Islet of Langerhans (tissue), 1 donor: ENCODE results near the gene RUNX1.
"Not testable (repeated sequence)": the region's sequence is repeated elsewhere in the genome, so short reads cannot be mapped to it uniquely, and the experiment has no call there.

Source experiments
- FAIRE-seq: peaks from one replicate; lab custom pipeline; 2011; peaks lifted over from hg19 to GRCh38; lab: Jason Lieb, UNC

The RUNX1 gene

DNA sequence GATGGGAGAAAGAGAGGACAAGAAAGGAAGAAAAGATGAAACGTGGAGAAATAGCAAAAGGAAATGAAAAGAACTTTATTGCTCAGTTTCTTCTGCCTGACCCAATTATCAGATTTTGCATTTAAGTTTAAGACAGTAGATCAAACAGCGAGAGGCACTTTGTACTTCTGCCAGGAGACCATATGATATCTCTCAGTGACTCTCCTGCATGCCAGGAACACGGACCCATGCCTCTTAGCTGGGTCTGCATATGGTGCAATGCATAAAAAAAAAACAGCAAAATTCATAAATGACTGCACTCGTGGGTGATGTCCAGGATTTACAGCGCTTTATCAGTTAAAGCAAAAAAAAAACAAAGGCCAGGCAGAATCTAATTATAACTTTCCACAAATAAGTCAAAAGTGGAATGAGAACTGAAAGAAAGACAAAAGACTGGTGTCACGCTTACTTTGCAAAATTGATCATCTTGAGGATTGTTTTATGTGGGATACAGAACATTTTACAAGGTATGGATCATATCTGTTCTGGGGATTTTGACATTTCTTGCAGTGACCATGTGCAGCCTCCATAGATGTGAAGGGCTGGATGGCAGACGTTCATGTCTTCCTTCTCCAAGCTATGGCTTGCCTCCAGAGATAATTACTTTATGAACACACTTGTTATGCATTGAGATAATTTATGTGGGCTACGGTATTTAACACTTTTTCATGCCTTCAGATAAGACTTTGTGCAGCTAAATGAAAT is 79.5 kb downstream of the RUNX1 start:
- no peak for FAIRE-seq

DNA sequence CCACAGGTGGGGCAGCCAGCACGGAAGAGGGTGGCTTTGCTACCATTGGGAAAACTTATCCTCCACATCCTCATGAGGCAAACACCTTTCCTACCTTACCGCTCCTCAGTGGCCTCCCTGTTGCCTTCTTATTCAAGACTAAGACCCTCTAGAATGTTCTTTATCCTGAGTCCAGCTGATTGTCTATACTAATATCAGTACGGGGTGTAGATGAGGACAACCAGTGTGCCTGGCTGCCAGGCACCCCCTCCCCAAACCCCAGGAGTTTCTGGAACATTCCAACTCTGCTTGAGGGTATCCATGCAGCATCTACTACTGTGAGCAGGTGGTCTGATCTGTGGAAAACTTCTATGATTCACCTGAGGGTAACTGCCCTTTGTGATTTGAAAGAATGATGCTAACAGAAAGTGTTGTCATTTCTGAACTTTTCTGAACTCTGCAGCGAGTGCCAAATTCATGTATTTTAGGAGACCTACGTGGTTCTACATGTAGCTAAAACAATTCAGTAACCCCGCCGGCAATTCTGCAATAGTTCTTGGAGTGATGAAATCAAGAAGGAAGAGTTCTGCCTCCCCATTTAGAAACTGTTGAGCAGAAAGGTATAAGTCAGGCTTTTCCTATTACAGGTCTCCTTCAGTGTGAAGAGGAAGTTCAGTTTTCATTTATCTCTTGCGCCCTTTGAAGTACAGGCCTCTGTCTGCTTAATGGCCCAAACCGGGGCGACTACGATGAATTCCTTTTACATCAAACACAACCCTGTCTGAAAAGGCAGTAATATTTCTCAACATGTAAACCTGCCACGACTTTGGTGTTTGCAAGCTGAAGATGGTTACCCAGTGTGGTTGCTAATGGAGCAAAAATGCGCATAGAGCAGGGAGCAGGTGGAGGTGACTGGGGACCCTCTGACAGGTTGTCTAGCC is 80.4 kb downstream of the RUNX1 start:
- no peak for FAIRE-seq

DNA sequence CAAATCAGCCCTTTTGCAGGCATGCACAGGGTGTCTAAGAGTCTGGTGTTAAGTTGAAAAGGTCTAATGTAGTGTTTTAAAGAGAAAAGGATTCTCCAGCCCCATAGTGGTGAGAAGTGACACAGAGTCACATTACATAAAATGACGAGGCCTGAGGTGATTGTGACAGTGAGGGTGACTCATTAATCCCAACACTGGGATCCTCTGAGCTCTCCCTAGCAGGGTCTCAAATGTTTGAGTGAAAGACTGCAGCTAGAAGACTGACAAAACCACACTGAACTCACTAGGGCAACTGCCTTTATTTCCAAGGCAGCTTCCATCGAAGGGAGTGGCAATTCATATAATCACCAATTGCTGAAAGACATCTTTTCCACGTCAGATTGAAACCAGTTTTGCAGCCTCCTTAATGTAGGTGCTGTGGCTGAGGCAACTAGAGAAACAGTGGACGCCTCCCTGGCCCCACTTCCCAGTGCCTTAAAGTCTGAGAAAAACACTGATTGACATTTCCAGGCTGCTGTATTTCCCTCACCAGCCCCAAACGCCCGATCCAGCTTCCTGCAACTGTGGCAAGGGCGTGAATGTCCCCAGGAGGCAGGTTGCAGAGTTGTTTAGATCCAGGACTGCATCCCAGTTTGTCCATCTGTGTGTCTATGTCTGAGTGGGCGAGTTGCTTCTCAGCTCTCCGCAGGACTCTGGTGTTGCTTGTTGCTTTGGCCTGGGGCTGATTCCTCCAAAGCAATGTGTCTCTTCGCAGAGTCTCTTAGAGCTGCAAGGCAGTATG is 81.4 kb downstream of the RUNX1 start:
- no peak for FAIRE-seq

DNA sequence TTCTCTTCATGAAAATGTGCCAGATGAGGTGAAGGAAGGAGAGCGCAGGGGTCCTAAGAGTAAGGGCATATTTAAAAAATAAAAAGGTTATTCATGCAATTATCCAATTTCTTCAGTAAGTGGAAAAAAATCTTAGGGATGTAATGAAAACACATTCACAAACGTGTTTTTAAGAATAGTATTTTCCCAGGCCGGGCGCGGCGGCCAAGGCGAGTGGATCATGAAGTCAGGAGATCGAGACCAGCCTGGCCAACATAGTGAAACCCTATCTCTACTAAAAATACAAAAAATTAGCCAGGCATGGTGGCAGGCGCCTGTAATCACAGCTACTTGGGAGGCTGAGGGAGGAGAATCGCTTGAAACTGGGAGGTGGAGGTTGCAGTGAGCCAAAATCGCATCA is 82.2 kb downstream of the RUNX1 start:
- FAIRE-seq: not testable (repeated sequence)

DNA sequence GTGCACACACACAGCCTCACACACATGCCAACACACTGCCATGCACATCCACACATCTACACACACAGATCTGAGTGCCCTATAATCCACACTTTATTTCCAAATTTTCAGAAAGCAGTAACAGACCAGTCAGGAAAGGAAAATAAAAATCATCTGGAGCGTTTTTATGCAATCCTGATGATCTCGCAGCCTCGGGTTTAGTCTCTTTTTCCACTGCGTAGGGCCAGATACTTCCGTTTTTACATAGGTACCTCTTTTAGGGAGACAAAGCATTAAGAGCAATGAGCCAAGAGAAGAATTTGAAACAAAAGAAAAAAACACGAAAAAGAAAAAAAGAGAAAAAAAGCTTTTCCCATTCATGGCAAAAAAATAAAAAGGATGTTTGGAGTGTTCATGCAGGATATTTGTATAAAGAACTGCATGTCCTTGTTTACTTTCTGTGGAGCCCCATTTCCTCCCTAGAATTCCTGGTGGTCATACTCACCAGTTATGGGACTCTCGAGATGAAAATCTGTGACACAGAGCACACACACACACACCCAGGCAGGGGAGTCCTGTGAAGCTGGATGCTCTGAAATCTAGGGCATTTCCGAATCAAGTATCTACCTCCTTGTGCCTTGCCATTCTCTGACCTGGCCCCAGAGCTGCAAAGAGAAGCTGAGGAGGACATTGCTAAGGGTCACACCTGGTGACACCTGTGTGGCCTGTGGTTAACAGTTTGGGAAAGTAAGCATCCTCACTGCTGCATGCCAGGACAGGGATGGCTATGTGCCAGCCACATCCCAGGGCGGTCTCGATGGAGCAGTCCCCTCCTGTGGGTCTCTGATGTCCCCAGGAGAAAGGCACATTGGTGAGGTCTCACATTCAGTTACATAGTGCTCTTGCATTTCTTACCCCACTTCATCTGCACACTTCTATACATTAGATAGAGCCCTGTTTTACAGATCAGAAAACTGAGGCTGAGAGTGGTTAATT is 83.6 kb downstream of the RUNX1 start:
- FAIRE-seq: no peak

DNA sequence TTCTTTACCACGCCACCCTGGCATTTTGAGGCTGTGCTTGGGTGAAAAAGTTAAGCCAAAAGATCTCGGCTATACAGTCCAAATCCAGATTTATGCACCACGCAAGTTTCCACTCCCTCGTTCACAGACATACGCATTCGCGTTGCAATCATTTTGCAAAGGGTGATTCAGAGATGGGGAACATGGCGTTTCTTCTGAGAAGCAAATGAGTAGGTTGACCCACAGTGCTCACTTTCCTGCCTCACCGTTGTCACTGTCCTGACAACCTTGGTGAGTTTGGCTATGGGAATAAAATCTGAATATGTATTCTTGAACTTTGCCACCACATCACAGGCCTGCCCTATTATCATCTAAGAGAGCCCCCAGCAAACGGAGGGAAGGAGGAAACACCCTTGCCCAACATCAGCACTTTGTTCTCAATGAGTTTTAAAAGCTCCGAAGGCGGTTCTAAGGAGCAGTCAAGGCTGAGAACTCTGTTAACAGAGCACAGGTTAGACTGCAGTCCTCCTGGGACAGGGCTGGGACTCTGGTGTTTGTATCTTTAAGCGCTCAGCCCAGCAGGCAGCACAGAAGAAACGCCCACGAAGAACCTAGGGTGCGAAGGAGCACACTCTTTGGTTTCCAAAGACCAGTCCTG is 86.4 kb downstream of the RUNX1 start:
- no peak for FAIRE-seq

DNA sequence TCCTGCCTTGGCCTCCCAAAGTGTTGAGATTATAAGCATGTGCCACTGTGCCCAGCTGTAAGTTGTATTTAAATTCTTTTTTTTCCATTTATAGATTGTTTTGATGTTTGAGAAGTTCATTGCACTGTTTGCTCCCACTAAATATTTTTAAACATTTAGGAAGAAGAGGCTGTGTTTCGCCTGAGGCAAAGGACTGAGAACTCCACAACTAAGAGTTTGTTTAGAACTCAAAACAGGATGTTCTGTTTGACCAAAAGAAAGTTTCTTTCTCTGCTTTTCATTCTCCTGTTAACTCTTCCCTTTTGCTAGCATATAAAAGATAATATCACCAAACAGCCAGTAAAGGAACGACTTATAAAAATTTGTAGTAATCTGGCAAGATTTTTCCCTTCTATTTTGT is 87.0 kb downstream of the RUNX1 start:
- no peak for FAIRE-seq

DNA sequence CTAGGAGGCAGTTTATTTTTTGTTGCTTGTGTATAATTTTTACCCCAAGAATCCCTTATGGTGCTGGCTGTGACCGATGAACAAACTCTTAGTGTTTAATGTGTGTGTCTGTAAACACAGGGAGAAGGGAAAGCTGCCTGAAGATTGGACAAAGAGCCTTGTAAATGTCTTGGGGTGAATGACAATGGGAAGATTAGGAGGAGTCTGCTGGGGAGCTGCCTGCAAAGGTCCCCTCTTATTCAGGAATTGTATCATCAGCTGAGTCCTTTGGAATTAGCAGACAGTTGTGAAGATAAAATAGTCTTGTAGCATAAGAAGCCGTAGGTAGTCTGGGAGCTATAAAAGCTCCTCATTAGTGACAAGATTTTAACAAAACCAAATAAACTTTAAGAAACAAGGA is 88.4 kb downstream of the RUNX1 start:
- no peak for FAIRE-seq

DNA sequence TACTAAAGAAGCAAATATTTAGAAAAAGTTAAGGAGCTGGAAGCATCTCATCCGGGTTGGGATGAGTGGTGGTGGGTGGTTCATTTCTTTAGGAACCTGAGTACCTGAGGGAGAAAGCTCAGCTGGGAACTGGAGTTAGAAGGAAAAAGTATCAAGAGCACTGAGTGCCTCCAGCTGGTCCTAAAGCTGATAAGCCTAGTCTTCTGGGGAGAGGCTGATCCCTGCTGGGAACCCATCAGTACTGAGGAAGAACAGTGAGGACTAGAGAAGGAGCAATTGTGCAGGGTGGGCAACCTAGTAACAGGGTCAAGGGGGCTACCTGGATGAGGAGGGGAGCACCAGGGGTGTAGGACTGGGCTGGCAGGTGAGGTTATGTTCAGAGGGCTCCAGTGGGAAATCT is 89.5 kb downstream of the RUNX1 start:
- no peak for FAIRE-seq

DNA sequence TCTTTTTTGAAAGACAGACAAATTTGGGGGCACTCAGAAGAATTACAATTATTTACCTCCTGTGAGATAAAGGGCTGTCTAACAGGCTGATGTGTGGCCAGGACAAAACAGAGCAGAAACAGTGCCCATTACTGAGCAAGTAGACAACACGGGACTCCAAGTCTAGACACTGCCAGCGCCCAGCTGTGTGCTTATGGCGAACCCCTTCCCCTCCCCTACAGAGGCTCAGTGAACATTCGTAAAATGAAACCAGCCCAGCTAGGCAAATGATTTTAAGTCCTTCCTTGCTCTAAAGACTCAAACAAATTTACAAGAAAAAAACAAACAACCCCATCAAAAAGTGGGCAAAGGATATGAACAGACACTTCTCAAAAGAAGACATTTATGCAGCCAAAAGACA is 91.1 kb downstream of the RUNX1 start:
- no peak for FAIRE-seq

DNA sequence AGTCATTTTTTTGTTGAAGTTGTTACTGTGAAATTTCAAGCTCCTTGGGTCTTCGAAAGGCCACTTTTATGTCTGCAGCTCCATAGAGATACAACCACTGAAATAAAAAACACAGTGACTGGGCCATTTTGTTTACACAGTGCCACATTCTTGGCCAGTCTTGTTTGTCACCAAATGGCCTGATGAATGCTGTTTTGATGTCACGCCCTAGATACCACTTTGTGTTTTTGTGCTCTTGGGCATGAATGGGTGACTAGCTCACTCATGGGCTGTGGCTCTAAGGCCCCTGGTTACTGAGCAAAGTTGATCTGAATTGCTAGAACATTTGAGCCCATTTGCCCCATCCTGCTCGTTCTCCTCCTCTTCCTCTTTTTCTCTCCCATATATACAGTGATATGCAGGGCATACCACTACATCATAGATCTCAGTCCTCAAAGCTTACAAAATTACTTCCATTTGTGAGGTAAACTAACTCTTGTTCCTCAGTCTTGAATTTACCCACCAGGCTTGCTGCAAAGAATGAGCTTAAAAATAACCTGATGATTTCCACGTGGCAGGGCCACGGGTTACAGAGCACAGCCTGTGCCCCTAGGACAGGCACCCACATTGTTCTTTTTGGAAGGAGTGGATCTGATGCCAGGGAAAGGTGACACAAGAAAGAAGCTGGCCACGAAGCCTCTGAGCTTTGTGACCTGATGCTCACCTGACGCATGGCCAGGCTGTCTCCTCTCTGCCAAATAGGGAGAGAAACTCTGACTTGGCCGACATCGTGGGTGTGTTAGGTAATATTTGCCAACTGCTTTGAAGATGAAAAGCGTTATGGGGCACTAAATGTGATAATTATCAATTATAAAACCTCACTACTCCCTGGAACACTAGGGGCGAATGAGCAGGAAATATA is 92.4 kb downstream of the RUNX1 start:
- no peak for FAIRE-seq

DNA sequence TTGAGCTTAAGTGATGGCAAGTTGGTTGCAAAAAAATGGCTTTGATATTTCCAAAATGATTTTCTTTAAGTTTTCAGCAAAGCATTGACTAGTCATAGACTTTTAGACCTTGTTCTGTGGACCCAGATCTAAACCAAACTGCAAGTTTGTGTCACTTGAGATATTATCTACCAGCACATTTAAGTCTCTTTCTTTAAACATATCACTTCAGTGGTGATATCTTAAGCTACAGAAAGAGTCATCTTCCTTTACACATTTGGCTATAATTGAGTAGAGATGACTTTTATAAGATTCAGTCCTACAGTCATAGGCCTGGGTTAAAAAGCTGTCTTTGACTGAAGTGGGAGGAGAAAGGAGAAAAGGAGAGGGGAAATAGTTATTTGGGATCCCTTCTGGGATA is 95.2 kb downstream of the RUNX1 start:
- no peak for FAIRE-seq

DNA sequence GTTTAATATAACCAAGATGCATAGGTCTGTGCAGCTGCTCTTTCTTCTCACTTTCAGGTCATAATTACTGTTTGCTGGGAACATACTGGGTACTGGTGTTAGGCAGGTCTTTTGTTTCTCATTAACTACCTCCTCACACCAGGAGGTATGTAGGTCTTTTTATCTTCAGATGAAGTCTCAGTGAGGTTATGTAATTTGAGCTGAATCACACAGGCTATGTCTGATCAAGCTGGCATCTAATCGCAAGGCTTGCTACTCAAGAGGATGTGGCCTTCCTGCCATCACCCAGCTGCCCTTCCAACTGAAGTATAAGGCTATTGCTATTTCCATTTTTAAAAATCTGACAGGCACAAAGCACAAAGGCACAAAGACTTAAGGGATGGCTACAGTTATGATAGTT is 96.4 kb downstream of the RUNX1 start:
- FAIRE-seq: no peak

DNA sequence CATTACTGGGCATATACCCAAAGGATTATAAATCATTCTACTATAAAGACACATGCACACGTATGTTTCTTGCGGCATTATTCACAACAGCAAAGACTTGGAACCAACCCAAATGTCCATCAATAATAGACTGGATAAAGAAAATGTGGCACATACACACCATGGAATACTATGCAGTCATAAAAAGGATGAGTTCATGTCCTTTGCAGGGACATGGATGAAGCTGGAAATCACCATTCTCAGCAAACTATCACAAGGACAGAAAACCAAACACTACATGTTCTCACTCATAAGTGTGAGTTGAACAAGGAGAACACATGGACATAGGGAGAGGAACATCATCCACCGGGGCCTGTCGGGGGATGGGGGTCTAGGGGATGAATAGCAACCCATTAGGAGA is 97.2 kb downstream of the RUNX1 start:
- FAIRE-seq: not testable (repeated sequence)

DNA sequence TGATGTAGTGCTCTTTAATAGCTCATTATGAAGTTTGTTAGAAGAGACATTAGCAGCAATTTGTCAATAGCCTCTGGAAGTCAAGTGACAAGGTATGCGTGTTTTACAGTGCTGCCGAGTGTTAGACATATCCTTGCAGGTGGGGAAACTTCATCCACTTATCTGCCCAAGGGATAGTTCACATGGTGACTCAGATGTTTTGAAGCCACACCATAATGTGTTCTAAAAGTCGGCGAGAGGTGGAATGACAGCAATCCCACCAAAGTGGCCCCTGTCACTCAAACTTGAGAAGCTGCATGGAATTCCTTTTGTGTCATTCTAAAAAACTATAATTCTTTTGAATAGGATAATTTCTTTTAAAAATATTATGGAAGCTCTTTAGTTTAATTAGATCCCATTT is 98.1 kb downstream of the RUNX1 start:
- FAIRE-seq: no peak

DNA sequence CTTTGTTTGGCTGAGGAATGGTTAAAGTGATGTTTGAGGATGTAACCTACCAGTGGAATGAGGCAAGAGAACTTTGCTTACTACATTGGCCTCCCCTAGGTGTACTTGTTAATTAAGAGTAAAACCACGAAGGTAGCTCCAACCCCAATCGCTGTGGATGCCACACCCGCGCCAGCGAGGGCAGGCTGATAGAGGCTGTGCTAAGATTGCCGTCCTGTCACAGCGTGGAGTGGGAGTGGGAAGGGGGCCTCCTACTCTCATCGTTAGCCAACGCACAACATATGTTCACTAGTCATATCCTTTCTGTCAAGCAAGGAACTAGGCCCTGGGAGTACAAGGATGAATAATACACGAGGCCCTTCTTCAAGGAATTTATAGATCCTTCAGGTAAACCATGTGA is 99.6 kb downstream of the RUNX1 start:
- no peak for FAIRE-seq

DNA sequence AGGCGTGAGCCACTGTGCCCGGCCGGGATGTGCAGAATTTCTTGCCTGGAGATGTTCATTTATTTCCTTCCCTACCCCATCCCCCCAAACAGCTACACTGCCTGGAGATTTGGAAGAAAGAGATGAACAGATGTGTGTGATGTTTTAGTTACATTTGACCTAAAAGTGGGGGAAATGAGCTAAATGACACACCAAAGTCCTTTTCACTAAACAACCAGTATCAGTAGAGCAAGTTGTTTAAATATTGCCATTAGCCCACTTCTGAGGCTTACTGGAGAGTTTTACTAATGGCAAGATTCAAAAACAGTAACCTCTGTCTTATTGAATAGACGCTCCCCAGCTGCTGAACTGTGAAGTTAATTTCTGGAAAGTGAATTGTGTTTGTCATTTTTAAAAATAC is 100.1 kb downstream of the RUNX1 start:
- FAIRE-seq: no peak

DNA sequence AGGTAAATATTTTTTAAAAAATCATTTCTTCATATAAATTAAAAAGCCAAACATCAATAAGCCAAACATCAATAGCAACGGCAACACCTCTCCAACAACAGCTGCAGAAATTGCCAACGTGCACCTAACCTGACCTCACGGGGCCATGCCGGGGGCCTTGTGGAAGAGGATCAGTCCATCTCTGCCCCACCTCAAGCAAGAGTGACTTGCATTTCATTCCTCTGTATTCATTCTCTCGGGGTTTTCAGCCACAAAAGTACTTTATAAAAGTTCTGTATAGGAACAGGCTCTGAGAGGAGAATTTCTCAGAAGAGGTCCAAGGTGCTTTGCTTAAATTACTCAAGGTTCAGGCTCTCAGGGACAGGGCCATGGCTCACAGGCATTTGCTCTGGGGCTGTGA is 100.9 kb downstream of the RUNX1 start:
- no peak for FAIRE-seq

DNA sequence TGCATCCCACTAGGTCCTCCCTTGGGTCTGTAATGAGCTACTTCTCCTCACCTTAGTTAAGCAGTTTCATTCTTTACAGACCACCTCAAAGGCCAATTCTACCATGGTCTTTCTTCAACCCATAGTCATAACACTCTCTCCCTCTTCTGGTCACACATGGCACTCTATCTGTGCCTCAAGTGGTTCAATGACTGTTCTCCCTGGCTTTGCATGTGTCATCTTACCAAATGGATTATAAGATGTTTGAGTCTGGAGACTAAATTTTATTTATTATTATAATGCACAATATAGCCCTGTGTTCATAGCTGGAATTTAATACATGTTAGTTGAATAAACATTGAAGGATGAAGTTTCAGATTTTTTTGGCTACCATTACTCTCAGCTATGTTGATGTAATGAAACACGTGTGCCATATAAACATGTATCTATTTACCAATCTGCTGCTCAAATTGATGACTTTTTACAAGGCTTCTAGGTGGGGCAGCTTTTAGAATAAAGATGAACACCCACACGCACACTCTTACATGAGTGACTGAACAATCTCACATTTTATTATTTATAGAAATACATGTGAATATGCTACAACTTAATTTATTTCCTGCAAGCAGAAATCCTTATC is 102.1 kb downstream of the RUNX1 start:
- FAIRE-seq: no peak

DNA sequence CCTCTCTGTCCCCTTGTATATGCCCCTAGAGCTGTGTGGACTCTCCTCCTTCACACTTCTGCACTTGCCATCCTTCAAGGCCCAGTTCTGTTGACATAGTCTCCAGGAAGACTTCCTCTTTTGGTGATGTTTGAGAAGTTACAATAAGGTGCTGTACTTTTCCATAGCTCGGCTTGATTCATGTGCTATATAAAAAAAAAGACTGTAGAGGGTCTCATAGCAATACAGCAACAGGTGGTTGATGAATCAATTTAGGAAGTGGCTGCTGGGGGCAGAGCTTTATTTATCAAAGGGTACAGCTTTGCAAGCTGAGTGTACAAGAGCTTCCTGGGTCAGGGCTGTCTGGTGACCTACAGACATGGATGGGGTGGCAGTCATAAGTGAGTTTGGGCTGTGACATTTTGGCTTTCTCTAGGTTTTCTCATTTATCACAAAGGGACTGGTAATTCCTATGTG is 102.7 kb downstream of the RUNX1 start:
- FAIRE-seq: no peak
